Neuronal stem cell (in vitro differentiated cells): ENCODE results near the gene RUNDC3A.

Experiments used
- DNase-seq: peaks from one replicate; pipeline ENCODE4 v3.0.0-alpha.2; 2013; ENCODE audit warnings: low spot score
- H2AFZ ChIP-seq: one replicate; pipeline ENCODE4 v1.6.1; 2013; ENCODE audit warnings: mild to moderate bottlenecking, low read length, inconsistent platforms
- H2AK5ac ChIP-seq: 2 replicates; pipeline ENCODE4 v1.6.1; 2013; ENCODE audit warnings: low read depth, mild to moderate bottlenecking, inconsistent platforms, low read length, moderate library complexity, mixed read lengths
- H2BK120ac ChIP-seq: 2 replicates; pipeline ENCODE4 v1.6.1; 2013; ENCODE audit warnings: low read depth, mild to moderate bottlenecking, inconsistent platforms, low read length, moderate library complexity, mixed read lengths
- H2BK12ac ChIP-seq: one replicate; pipeline ENCODE4 v1.6.1; 2013; ENCODE audit warnings: low read length, inconsistent platforms
- H2BK15ac ChIP-seq: 2 replicates; pipeline ENCODE4 v1.6.1; 2013; ENCODE audit warnings: mild to moderate bottlenecking, low read length, inconsistent platforms, mixed read lengths
- H2BK5ac ChIP-seq: one replicate; pipeline ENCODE4 v1.6.1; 2013; ENCODE audit warnings: inconsistent platforms, mild to moderate bottlenecking, low read length, moderate library complexity
- H3K14ac ChIP-seq: one replicate; pipeline ENCODE4 v1.6.1; 2013; ENCODE audit warnings: low read length, inconsistent platforms
- H3K18ac ChIP-seq: 2 replicates; pipeline ENCODE4 v1.6.1; 2013; ENCODE audit warnings: low read length, inconsistent platforms
- H3K23ac ChIP-seq: 2 replicates; pipeline ENCODE4 v1.6.1; 2013; ENCODE audit warnings: low read depth, mild to moderate bottlenecking, mixed read lengths, low read length, inconsistent platforms; ENCODE audit not compliant: poor library complexity
- H3K27ac ChIP-seq: replicated peaks from 3 replicates; pipeline ENCODE4 v1.5.1; 2013; ENCODE audit warnings: low read length, inconsistent platforms
- H3K27me3 ChIP-seq, 3 experiments: 2 replicates each; pipeline ENCODE4 v1.6.1; 2013; ENCODE audit warnings: low read length in 3 of 3, mild to moderate bottlenecking in 2 of 3, inconsistent platforms in 1 of 3, low read depth in 1 of 3, mixed read lengths in 1 of 3, moderate library complexity in 1 of 3; ENCODE audit not compliant: control insufficient read depth in 3 of 3, insufficient read depth in 3 of 3
- H3K36me3 ChIP-seq, 2 donors: replicated peaks in 1 of 2; 2 replicates each; pipeline ENCODE4 v1.6.1; 2013; ENCODE audit warnings: low read length in 2 of 2; ENCODE audit not compliant: control insufficient read depth in 2 of 2, insufficient read depth in 2 of 2
- H3K4ac ChIP-seq: 2 replicates; pipeline ENCODE4 v1.6.1; 2013; ENCODE audit warnings: inconsistent platforms, mild to moderate bottlenecking, low read length, moderate library complexity
- H3K4me1 ChIP-seq, 2 donors: 1 replicate in 1 of 2; 2 replicates in 1 of 2; pipeline ENCODE4 v1.6.1; 2013; ENCODE audit warnings: low read length in 2 of 2, low read depth in 1 of 2; ENCODE audit not compliant: control insufficient read depth in 2 of 2, insufficient read depth in 1 of 2
- H3K4me2 ChIP-seq: one replicate; pipeline ENCODE4 v1.6.1; 2013; ENCODE audit warnings: mild to moderate bottlenecking, low read length, inconsistent platforms; ENCODE audit not compliant: insufficient read depth, poor library complexity, severe bottlenecking
- H3K4me3 ChIP-seq, 2 donors: 2 replicates each; pipeline ENCODE4 v1.5.1; 2013; ENCODE audit warnings: low read length in 2 of 2, mild to moderate bottlenecking in 2 of 2, inconsistent platforms in 1 of 2, moderate library complexity in 1 of 2
- H3K79me1 ChIP-seq: one replicate; pipeline ENCODE4 v1.6.1; 2013; ENCODE audit warnings: low read depth, mild to moderate bottlenecking, inconsistent platforms, low read length, moderate library complexity
- H3K9ac ChIP-seq: one replicate; pipeline ENCODE4 v1.6.1; 2013; ENCODE audit warnings: mild to moderate bottlenecking, low read depth, low read length, inconsistent platforms; ENCODE audit not compliant: poor library complexity
- H3K9me3 ChIP-seq, 2 donors: replicated peaks in 1 of 2; 2 replicates each; pipeline versions ENCODE3 to v1.6.1; 2013; ENCODE audit warnings: low read length in 2 of 2, mild to moderate bottlenecking in 2 of 2, inconsistent platforms in 1 of 2, low read depth in 1 of 2, mixed read lengths in 1 of 2, moderate library complexity in 1 of 2; ENCODE audit not compliant: control insufficient read depth in 2 of 2, insufficient read depth in 1 of 2
- H4K8ac ChIP-seq: one replicate; pipeline ENCODE4 v1.6.1; 2013; ENCODE audit warnings: low read depth, mild to moderate bottlenecking, inconsistent platforms, low read length, moderate library complexity
- H4K91ac ChIP-seq: one replicate; pipeline ENCODE4 v1.6.1; 2013; ENCODE audit warnings: low read length, low read depth, mild to moderate bottlenecking, inconsistent platforms; ENCODE audit not compliant: poor library complexity
- WGBS, 2 donors: extraction: QIAGEN DNeasy Blood & Tissue Kit; methylation state at CpG; one replicate each; pipeline ENCODE4 v1.1.7; 2013; ENCODE audit warnings: missing lambda C conversion rate in 2 of 2, mixed read lengths in 1 of 2; ENCODE audit not compliant: insufficient read length in 2 of 2, insufficient replicate concordance in 1 of 2; ENCODE audit errors: extremely low coverage in 2 of 2; 5-methylcytosine and 5-hydroxymethylcytosine counted together

RUNDC3A gene

GRCh38 chr17:44348988-44349364 lies 40.6 kb downstream of the RUNDC3A start:
- Histone ChIP-seq H3K18ac (no peak overlapping the region), H3K23ac (no peak overlapping the region), H2AK5ac (no peak overlapping the region), H2BK120ac (no peak overlapping the region), H3K79me1 (peaks cover 6% of the 10 kb centered on the region), H2AFZ (no peak overlapping the region), H4K91ac (no peak overlapping the region), H3K14ac (no peak overlapping the region), H3K9ac (no peak overlapping the region), H3K36me3 (peaks cover 14 to 18% of the 10 kb centered on the region in 2 donors), H3K27me3 (peaks cover 0 to under 1% (median 0%) of the 10 kb centered on the region in 3 experiments), H4K8ac (no peak overlapping the region), H2BK15ac (peak overlapping the region; percentile 6), H3K4ac (no peak overlapping the region), H3K4me1 (peaks cover 3 to 4% of the 10 kb centered on the region in 2 donors), H3K27ac (no peak overlapping the region), H3K4me3 (no peak overlapping the region), H3K9me3 (peaks cover 0 to 1% of the 10 kb centered on the region in 2 donors), H2BK12ac (no peak overlapping the region), H3K4me2 (no peak overlapping the region), H2BK5ac (peak overlapping the region; percentile 47)
- WGBS, 2 donors, result no CpG with 5 or more reads among the region's 6 CpGs
- no peak for DNase-seq

- Histone ChIP-seq H3K4ac (no peak overlapping the region), H3K9ac (no peak overlapping the region), H2BK120ac (no peak overlapping the region), H3K4me1 (peaks cover 3 to 4% of the 10 kb centered on the region in 2 donors), H3K4me2 (no peak overlapping the region), H3K36me3 (peaks cover 14 to 18% of the 10 kb centered on the region in 2 donors), H3K18ac (peak overlapping the region; percentile 24), H3K27ac (no peak overlapping the region), H4K8ac (no peak overlapping the region), H3K79me1 (peaks cover 8% of the 10 kb centered on the region), H2AK5ac (peak overlapping the region; percentile 18), H3K4me3 (no peak overlapping the region), H2AFZ (no peak overlapping the region), H3K23ac (no peak overlapping the region), H3K27me3 (peaks cover 0 to 2% (median 0%) of the 10 kb centered on the region in 3 experiments), H2BK5ac (no peak overlapping the region), H2BK12ac (no peak overlapping the region), H2BK15ac (no peak overlapping the region), H4K91ac (no peak overlapping the region), H3K9me3 (peaks cover 0 to 1% of the 10 kb centered on the region in 2 donors), H3K14ac (no peak overlapping the region)
- DNase-seq, result no peak
- no CpG with 5 or more reads among the region's 12 CpGs for WGBS, 2 donors
Measured at GRCh38 chr17:44349553-44350070, 41.2 kb downstream of the RUNDC3A start.

GRCh38 chr17:44350733-44351226 lies 42.4 kb downstream of the RUNDC3A start:
- H2BK5ac ChIP-seq, result peak overlapping the region; percentile 46
- H4K91ac ChIP-seq, result no peak overlapping the region
- H3K4me3 ChIP-seq, result no peak overlapping the region
- no peak overlapping the region for H2BK120ac ChIP-seq
- no peak overlapping the region for H3K4ac ChIP-seq
- no peak overlapping the region for H4K8ac ChIP-seq
- peak overlapping the region; percentile 96 for H3K23ac ChIP-seq
- H3K14ac ChIP-seq, result peak overlapping the region; percentile 47
- H3K9me3 ChIP-seq, result peaks cover 0 to 1% of the 10 kb centered on the region in 2 donors
- no peak overlapping the region for H3K4me2 ChIP-seq
- H2AFZ ChIP-seq, result no peak overlapping the region
- H3K27me3 ChIP-seq, result peaks cover 0 to 2% (median 0%) of the 10 kb centered on the region in 3 experiments
- H2AK5ac ChIP-seq, result peak overlapping the region; percentile 74
- H3K79me1 ChIP-seq, result peaks cover 8% of the 10 kb centered on the region
- H3K4me1 ChIP-seq, result peaks cover 3% of the 10 kb centered on the region in 2 donors
- no peak overlapping the region for H2BK12ac ChIP-seq
- DNase-seq, result peak; percentile 57
- peaks cover 18 to 28% of the 10 kb centered on the region in 2 donors for H3K36me3 ChIP-seq
- no peak overlapping the region for H3K27ac ChIP-seq
- H2BK15ac ChIP-seq, result no peak overlapping the region
- peak overlapping the region; percentile 77 for H3K9ac ChIP-seq
- no CpG with 5 or more reads among the region's 6 CpGs for WGBS, 2 donors
- H3K18ac ChIP-seq, result peak overlapping the region; percentile 59

GRCh38 chr17:44351464-44351863 lies 43.1 kb downstream of the RUNDC3A start:
- Histone ChIP-seq H2AK5ac (no peak overlapping the region), H4K8ac (no peak overlapping the region), H3K27ac (no peak overlapping the region), H3K9me3 (no peaks in the 10 kb centered on the region), H3K4ac (no peak overlapping the region), H2BK120ac (no peak overlapping the region), H3K4me1 (peaks cover 0 to 3% of the 10 kb centered on the region in 2 donors), H2BK12ac (no peak overlapping the region), H3K14ac (no peak overlapping the region), H3K9ac (no peak overlapping the region), H3K4me2 (no peak overlapping the region), H3K4me3 (no peak overlapping the region), H2BK5ac (no peak overlapping the region), H3K79me1 (peaks cover 8% of the 10 kb centered on the region), H3K18ac (no peak overlapping the region), H3K36me3 (peaks cover 23 to 35% of the 10 kb centered on the region in 2 donors), H2AFZ (no peak overlapping the region), H3K23ac (no peak overlapping the region), H4K91ac (no peak overlapping the region), H3K27me3 (peaks cover 0 to 2% (median 0%) of the 10 kb centered on the region in 3 experiments), H2BK15ac (no peak overlapping the region)
- DNase-seq, result no peak
- WGBS, 2 donors, result no CpG with 5 or more reads among the region's 8 CpGs
